Immature natural killer cell (primary cell): Measurements from ENCODE around the gene PTX4. TPM values are rescaled to one million over a fixed set of nuclear protein-coding genes. Genes with fewer than 3 reads are reported as not detected.

ENCODE experiments used
- DNase-seq, 3 donors: peaks; one replicate each; pipeline ENCODE4 v3.0.0; 2022; ENCODE audit warnings: mixed read lengths in 1 of 3
- H3K27ac Mint-ChIP-seq, 6 donors: one replicate each; pipeline ENCODE4 v1.8.0; 2020; ENCODE audit warnings: mixed read lengths in 6 of 6, mild to moderate bottlenecking in 5 of 6, inconsistent platforms in 4 of 6, moderate library complexity in 3 of 6
- H3K27me3 Mint-ChIP-seq, 3 donors: one replicate each; pipeline ENCODE4 v1.8.0; 2020 to 2021; ENCODE audit warnings: low read depth in 3 of 3, mild to moderate bottlenecking in 3 of 3, mixed read lengths in 3 of 3, moderate library complexity in 3 of 3, inconsistent platforms in 1 of 3
- H3K36me3 Mint-ChIP-seq, 3 donors: one replicate each; pipeline ENCODE4 v1.8.0; 2020; ENCODE audit warnings: mixed read lengths in 3 of 3, inconsistent platforms in 2 of 3, mild to moderate bottlenecking in 2 of 3
- H3K4me1 Mint-ChIP-seq, 2 donors: one replicate each; pipeline ENCODE4 v1.8.0; 2020; ENCODE audit warnings: inconsistent platforms in 2 of 2, mild to moderate bottlenecking in 2 of 2, mixed read lengths in 2 of 2, moderate library complexity in 1 of 2
- H3K4me3 Mint-ChIP-seq, 5 donors: one replicate each; pipeline ENCODE4 v1.8.0; 2020; ENCODE audit warnings: mild to moderate bottlenecking in 5 of 5, mixed read lengths in 5 of 5, inconsistent platforms in 3 of 5, moderate library complexity in 3 of 5
- H3K9me3 Mint-ChIP-seq, 6 donors: one replicate each; pipeline ENCODE4 v1.8.0; 2020; ENCODE audit warnings: mild to moderate bottlenecking in 6 of 6, mixed read lengths in 6 of 6, inconsistent platforms in 4 of 6, moderate library complexity in 3 of 6
- polyA plus RNA-seq, 3 donors: library from polyadenylated mRNA; unstranded; fragments of 300-500 nt; fragmentation: Illumina TruSeq; gene quantifications; one replicate each; pipeline ENCODE4 v1.2.3, GENCODE V29; 2021

PTX4 gene
- not detected for polyA plus RNA-seq

- no peak for DNase-seq
- no peak within 1 kb of the TSS for H3K27ac Mint-ChIP-seq
- no peaks in the 10 kb centered on the region for H3K36me3 Mint-ChIP-seq
- no peaks in the 10 kb centered on the region for H3K9me3 Mint-ChIP-seq
- H3K4me3 Mint-ChIP-seq, result no peak within 1 kb of the TSS
- H3K4me1 Mint-ChIP-seq, result peaks cover 8 to 9% of the 10 kb centered on the region in 2 donors
- peaks cover 3 to 5% (median 3%) of the 10 kb centered on the region in 3 donors for H3K27me3 Mint-ChIP-seq
Observed at GRCh38 chr16:1488619-1489018, at the start of gene PTX4. PTX4 (minus strand) TSS chr16:1488944; CDS start chr16:1488909, 35 bp downstream.

GRCh38 chr16:1537763-1538289, 49.1 kb upstream of the PTX4 start:
- Mint-ChIP-seq H3K27ac (peak overlapping the region in 3 of 6 donors; percentile 21 to 64 (median 57)), H3K27me3 (peaks cover 0 to 2% (median 2%) of the 10 kb centered on the region in 3 donors), H3K4me1 (peaks cover 40 to 58% of the 10 kb centered on the region in 2 donors), H3K9me3 (no peaks in the 10 kb centered on the region), H3K36me3 (no peaks in the 10 kb centered on the region), H3K4me3 (peak overlapping the region in 4 of 5 donors; percentile 8 to 57 (median 30))
- DNase-seq, result peak in 1 of 3 donors; percentile 14

GRCh38 chr16:1537138-1537577, 48.4 kb upstream of the PTX4 start:
- peak overlapping the region in 1 of 6 donors; percentile 78 for H3K27ac Mint-ChIP-seq
- H3K27me3 Mint-ChIP-seq, result peaks cover 0 to 2% (median 2%) of the 10 kb centered on the region in 3 donors
- no peaks in the 10 kb centered on the region for H3K36me3 Mint-ChIP-seq
- peak overlapping the region in 3 of 5 donors; percentile 35 to 73 (median 63) for H3K4me3 Mint-ChIP-seq
- H3K4me1 Mint-ChIP-seq, result peaks cover 39 to 55% of the 10 kb centered on the region in 2 donors
- no peaks in the 10 kb centered on the region for H3K9me3 Mint-ChIP-seq
- DNase-seq, result no peak

- H3K4me1 Mint-ChIP-seq, result peaks cover 39 to 55% of the 10 kb centered on the region in 2 donors
- no peak for DNase-seq
- H3K27ac Mint-ChIP-seq, result peak overlapping the region in 2 of 6 donors; percentile 78 to 88
- H3K9me3 Mint-ChIP-seq, result no peaks in the 10 kb centered on the region
- H3K36me3 Mint-ChIP-seq, result no peaks in the 10 kb centered on the region
- H3K27me3 Mint-ChIP-seq, result peaks cover 0 to 2% (median 0%) of the 10 kb centered on the region in 3 donors
- H3K4me3 Mint-ChIP-seq, result peak overlapping the region in 4 of 5 donors; percentile 35 to 73 (median 50)
Observed at GRCh38 chr16:1536601-1537000, 47.9 kb upstream of the PTX4 start.

GRCh38 chr16:1535391-1536291, 46.9 kb upstream of the PTX4 start:
- Mint-ChIP-seq H3K27ac (peak overlapping the region; percentile 56 to 88 (median 74)), H3K36me3 (no peaks in the 10 kb centered on the region), H3K4me3 (peak overlapping the region; percentile 78 to 91 (median 90)), H3K27me3 (peaks cover 0 to 2% (median 0%) of the 10 kb centered on the region in 3 donors), H3K9me3 (no peaks in the 10 kb centered on the region), H3K4me1 (peaks cover 39 to 53% of the 10 kb centered on the region in 2 donors)
- DNase-seq, result no peak

- peaks cover 39 to 52% of the 10 kb centered on the region in 2 donors for H3K4me1 Mint-ChIP-seq
- H3K4me3 Mint-ChIP-seq, result peak overlapping the region; percentile 78 to 91 (median 90)
- H3K27ac Mint-ChIP-seq, result peak overlapping the region; percentile 68 to 88 (median 78)
- no peak for DNase-seq
- H3K27me3 Mint-ChIP-seq, result peaks cover 2% of the 10 kb centered on the region in 3 donors
- no peaks in the 10 kb centered on the region for H3K36me3 Mint-ChIP-seq
- H3K9me3 Mint-ChIP-seq, result no peaks in the 10 kb centered on the region
Observed at GRCh38 chr16:1534021-1535020, 45.6 kb upstream of the PTX4 start.

GRCh38 chr16:1533443-1533951, 44.8 kb upstream of the PTX4 start, which contains the start of gene TMEM204:
TMEM204 (plus strand) TSS chr16:1533666; CDS start chr16:1534276, 610 bp downstream.
- H3K27me3 Mint-ChIP-seq, result peaks cover 2% of the 10 kb centered on the region in 3 donors
- no peaks in the 10 kb centered on the region for H3K36me3 Mint-ChIP-seq
- peaks cover 37 to 46% of the 10 kb centered on the region in 2 donors for H3K4me1 Mint-ChIP-seq
- H3K9me3 Mint-ChIP-seq, result no peaks in the 10 kb centered on the region
- H3K4me3 Mint-ChIP-seq, result peak within 1 kb of the TSS; percentile 78 to 91 (median 90)
- peak within 1 kb of the TSS; percentile 24 to 85 (median 71) for H3K27ac Mint-ChIP-seq
- peak; percentile 28 to 31 (median 29) for DNase-seq

- H3K36me3 Mint-ChIP-seq, result no peaks in the 10 kb centered on the region
- H3K4me3 Mint-ChIP-seq, result peak overlapping the region in 3 of 5 donors; percentile 86 to 91 (median 90)
- no peaks in the 10 kb centered on the region for H3K9me3 Mint-ChIP-seq
- no peak for DNase-seq
- peaks cover 30 to 43% of the 10 kb centered on the region in 2 donors for H3K4me1 Mint-ChIP-seq
- peaks cover 2% of the 10 kb centered on the region in 3 donors for H3K27me3 Mint-ChIP-seq
- peak overlapping the region in 5 of 6 donors; percentile 7 to 85 (median 31) for H3K27ac Mint-ChIP-seq
Observed at GRCh38 chr16:1532771-1533170, 44.0 kb upstream of the PTX4 start.

- peaks cover 24 to 38% of the 10 kb centered on the region in 2 donors for H3K4me1 Mint-ChIP-seq
- DNase-seq, result no peak
- peaks cover 2% of the 10 kb centered on the region in 3 donors for H3K27me3 Mint-ChIP-seq
- H3K36me3 Mint-ChIP-seq, result no peaks in the 10 kb centered on the region
- peak overlapping the region in 1 of 5 donors; percentile 91 for H3K4me3 Mint-ChIP-seq
- peak overlapping the region in 3 of 6 donors; percentile 7 to 85 (median 31) for H3K27ac Mint-ChIP-seq
- no peaks in the 10 kb centered on the region for H3K9me3 Mint-ChIP-seq
Observed at GRCh38 chr16:1532081-1532760, 43.5 kb upstream of the PTX4 start.

- H3K36me3 Mint-ChIP-seq, result no peaks in the 10 kb centered on the region
- DNase-seq, result no peak
- no peaks in the 10 kb centered on the region for H3K9me3 Mint-ChIP-seq
- H3K27ac Mint-ChIP-seq, result no peak overlapping the region
- H3K4me3 Mint-ChIP-seq, result no peak overlapping the region
- H3K4me1 Mint-ChIP-seq, result peaks cover 18 to 35% of the 10 kb centered on the region in 2 donors
- H3K27me3 Mint-ChIP-seq, result peaks cover 2% of the 10 kb centered on the region in 3 donors
Observed at GRCh38 chr16:1531638-1531910, 42.8 kb upstream of the PTX4 start.

GRCh38 chr16:1530883-1531637, 42.3 kb upstream of the PTX4 start:
- DNase-seq, result no peak
- Mint-ChIP-seq H3K4me3 (no peak overlapping the region), H3K27ac (no peak overlapping the region), H3K36me3 (no peaks in the 10 kb centered on the region), H3K4me1 (peaks cover 13 to 30% of the 10 kb centered on the region in 2 donors), H3K27me3 (peaks cover 2% of the 10 kb centered on the region in 3 donors), H3K9me3 (no peaks in the 10 kb centered on the region)

- H3K4me3 Mint-ChIP-seq, result no peak overlapping the region
- DNase-seq, result no peak
- H3K4me1 Mint-ChIP-seq, result peaks cover 10 to 28% of the 10 kb centered on the region in 2 donors
- no peak overlapping the region for H3K27ac Mint-ChIP-seq
- H3K27me3 Mint-ChIP-seq, result peaks cover 2% of the 10 kb centered on the region in 3 donors
- no peaks in the 10 kb centered on the region for H3K9me3 Mint-ChIP-seq
- H3K36me3 Mint-ChIP-seq, result no peaks in the 10 kb centered on the region
Observed at GRCh38 chr16:1530349-1530882, 41.7 kb upstream of the PTX4 start.
